GM21737 (cell line): ENCODE results near the gene CCDC200.
"Not testable (repeated sequence)": the region's sequence is repeated elsewhere in the genome, so short reads cannot be mapped to it uniquely, and the experiment has no call there.

ENCODE experiments used
- ATAC-seq: cut with Tn5 transposase; IDR thresholded peaks from one replicate; pipeline ENCODE4 v1.9.1; 2021; ENCODE audit warnings: mild to moderate bottlenecking, moderate library complexity; ENCODE audit not compliant: unreplicated experiment

CCDC200 gene

DNA sequence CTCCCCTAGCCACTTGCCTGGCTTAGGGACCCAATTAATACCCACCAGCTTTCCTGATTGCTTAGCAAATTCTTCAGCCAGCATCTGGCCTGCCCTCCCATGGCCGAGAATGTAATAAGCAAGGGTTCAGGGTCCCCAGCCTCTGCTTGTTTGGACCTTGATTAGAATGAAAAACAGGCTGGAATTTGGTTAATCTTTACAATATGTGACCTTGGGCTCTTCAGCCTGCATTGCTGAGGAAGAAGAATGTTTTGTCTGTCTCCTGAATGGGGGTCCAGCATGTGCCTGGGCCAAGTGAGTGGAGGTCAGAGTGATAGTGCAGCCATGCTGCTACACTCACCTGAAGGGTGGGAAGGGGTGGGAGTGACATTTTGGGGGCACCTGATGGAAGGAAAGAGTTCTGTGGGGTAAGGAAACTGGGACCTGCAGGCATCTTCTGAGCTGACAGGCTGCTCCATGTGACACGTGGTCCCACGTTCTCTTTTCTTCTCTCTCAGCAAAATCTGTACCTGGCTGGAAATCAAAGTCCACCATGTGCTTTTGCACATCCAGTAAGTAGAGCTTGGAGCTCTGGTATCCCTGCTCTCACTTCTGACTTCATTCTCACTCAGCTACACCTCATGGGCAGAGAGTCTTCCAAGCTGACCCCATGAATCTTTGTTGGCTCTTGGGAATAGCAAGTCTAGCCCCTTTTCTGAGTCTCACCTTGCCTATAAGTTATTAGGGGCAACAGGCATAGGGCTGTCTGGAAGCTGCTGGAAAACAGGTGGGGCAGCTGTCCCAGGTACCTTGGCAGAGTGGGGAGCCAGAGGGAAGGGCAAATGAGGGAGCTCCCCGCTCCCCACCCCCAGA, 11.4 kb downstream of the CCDC200 start:
- no peak for ATAC-seq

DNA sequence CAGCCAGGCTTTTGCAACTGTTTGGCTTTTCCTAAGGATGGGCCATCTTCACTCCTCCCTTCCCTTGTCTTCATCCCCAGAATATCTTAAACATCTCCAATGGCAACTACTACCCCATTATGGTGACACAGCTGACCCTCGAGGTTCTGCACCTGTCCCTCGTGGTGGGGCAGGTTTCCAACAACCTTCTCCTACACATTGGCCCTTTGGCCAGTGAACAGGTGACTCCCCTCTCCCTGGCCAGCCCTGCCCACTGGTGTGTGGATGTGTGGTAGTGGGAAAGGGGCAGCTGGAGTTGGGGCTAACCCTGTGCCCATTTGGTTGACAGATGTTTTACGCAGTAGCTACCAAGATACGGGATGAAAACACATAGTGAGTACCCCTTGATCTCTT, 12.1 kb downstream of the CCDC200 start:
- ATAC-seq = no peak

DNA sequence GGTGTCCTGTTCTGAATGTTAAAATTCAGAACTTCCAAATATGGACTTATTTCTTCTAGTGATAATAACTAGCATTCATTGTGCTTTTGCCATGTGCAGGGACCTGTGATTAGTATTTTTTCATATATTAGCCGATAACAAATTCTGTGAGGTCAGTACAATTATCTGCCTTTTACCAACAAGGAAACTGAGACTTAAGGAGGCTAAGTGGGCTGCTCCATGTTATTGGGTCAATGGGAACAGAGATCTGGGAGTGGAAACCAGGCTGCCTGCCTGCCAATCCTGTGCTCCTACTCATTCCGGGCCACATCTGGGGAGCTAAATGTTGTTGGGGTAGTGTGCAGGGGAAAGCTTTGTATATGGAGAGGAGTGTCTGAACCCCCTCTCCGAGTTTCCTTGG, 13.1 kb downstream of the CCDC200 start:
- no peak for ATAC-seq

DNA sequence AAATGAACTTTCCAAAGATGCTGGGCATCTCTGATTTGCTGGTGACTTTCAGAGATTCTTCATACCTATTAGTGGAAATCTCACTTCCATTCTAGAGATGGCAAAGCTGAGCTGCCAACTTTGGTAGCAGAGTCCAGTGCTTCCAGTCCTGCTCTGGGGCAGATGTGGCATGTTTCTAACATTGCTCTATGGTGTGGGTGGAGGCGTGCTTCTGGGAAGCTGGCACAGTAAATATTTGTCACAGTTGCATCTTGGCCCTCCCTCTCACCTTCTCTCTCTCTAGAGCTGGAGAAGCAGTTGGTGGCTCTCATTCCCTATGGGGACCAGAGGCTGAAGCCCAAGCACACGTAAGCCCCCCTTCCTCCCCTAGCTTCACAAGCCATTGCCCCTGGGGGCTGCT, 14.9 kb downstream of the CCDC200 start:
- ATAC-seq = no peak

DNA sequence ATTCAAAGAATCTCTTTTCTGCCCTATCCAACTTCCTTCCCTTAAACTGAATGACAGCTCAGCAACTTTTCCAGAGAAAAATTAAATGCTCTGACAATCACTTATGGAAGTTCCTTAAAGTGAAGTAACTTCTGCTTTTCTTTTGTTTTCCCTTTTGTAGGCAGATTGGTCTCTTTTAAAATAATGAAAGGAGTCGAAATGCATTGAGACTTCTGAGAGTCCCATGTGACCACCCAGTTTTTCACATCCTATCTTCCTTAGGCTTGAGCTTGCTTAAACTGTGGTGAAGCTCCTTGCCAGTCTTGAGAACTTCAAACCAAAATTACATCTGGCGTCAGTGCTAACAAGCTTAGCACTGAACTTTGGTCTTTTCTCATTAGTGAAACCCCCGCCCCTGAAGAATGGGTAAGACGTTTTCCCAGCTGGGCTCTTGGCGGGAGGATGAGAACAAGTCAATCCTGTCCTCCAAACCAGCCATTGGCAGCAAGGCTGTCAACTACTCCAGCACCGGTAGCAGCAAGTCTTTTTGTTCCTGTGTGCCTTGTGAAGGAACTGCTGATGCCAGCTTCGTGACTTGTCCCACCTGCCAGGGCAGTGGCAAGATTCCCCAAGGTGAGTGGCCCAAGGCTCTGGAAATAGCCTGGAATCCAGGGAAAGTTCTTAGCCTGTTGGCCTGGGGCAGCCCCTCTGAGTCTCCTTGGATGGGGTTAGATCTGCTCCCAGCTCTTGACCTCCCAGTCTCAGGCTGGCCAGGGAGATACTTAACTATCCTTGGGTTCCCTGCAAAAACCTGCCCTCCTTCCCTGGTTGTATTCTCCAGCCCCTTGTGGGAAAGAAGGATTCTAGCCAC, 15.6 kb downstream of the CCDC200 start:
- no peak for ATAC-seq

DNA sequence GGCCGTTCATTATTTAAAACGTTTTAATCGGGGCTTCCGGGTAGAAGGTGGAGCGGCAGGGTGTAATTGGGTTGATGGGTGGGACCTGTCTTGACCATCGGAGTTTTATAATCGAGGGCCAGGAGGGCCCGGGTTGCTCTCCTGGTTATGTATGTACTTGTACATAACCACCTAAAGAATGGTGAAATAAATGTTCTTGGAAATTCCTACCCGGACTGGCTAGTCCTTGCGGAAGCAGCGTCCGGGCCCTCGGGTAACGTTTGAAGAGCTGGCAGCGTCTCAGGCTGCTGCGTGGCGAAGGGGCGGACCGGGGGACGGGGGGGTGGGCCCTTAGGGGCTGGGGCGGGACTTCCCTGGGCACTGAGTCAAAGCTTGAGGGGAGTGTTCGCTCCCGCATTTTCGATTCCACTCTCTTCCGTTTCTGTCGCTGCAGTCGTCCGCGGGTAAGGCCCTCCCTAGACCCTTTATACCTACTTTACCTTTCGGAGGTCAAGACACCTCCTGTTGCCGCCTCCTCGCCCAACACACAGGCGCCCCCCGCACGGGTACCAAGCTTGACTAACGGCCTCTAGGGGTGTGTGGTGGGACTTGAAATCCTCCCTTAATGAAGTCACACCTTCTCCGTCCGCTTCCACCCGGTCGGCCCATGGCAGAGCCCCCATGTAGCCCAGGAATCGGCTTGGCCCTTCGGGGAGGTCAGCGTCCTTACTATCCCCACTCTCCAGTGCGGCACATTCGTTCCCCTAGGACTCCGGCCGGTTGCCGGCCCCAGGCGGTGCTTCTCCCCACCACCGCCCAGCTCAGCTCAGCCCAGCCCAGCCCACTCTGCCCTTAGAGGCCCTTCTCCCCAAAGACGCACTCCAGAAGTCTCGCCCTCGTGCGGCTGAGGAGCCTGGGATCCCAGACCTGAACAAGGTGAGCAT, 16.7 kb downstream of the CCDC200 start, which contains the start of gene TMEM106A:
Gene TMEM106A (plus strand): TSS at position 396 of the 923 bp plus-strand sequence. CDS start 1,167 bp downstream, outside the sequence.
- ATAC-seq = peak; percentile 74

DNA sequence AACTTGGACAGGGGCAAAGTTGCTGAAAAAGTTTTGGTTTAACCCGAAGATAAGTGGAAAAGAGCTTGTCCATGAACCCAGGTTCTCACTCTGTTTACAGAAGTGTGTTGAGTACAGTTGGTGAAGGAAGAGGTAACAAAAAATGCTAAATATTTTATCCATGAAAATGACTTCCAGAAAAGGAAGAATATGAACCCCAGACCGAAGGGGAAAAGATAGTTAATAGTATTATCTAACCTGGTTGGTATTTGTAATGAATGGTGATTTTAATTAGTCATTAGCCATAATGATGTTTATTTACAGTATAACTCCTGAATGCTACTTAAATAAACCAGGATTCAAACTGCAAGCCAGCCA, 17.3 kb downstream of the CCDC200 start:
- no peak for ATAC-seq

DNA sequence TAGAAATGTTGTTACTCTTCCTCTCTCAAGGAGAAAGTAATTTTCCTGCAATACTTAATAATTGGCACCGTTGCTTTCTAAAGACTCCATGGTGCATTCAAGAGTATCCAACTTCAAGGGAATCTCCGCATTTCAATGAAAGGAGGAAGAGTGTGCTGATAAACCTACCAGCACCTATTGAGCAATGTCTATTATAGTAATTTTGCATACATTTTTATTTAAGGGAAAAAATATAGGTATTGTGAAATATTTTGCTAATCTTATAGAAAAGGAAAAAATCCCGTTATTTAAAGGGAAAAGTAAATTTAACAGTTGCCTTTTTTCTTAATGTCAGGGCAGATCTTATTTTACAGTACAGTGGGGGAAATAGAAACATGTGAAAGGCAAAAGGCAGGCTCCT, 17.8 kb downstream of the CCDC200 start:
- ATAC-seq = no peak

DNA sequence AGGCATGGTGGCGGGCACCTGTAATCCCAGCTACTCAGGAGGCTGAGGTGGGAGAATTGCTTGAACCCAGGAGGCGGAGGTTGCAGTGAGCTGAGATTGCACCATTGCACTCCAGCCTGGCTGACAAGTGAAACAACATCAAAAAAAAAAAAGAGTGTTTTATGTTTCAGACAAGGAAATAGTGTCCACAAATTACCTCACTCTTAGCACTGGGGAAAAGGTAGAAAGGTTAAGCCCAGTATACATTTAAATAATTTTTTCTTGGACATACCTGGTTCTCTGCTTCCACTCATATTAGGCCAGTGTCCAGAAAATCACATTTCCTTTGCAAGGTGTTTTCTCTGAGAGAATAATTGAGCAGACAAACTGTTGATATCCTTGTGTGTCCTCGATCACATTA, 25.4 kb downstream of the CCDC200 start:
- not testable (repeated sequence) for ATAC-seq

DNA sequence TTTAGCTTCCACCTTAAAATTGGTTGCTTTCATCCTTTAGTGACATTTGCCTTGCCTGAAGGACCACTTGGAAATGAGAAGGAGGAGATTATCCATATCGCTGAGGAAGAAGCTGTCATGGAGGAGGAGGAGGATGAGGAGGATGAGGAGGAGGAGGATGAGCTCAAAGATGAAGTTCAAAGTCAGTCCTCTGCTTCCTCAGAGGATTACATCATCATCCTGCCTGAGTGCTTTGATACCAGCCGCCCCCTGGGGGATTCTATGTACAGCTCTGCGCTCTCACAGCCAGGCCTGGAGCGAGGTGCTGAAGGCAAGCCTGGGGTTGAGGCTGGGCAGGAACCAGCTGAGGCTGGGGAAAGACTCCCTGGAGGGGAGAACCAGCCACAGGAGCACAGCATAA, 28.3 kb downstream of the CCDC200 start:
- no peak for ATAC-seq

DNA sequence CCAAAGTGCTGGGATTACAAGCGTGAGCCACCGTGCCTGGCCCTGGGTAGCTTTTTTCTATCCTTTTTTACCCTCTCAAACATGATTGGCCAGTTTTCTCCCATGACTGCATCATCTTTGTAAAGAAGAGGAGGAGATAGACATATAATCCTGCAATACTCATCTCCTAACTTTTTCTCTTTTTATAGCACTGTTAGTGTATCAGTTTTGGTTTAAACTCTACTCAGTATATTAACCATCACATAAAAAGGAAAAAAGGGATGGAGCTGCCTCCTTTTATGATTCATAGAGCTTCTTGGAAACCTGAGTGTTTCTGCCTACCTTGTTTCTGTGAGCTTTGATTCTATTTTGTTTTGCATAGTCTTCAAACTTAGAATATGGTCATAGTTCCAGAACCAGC, 28.8 kb downstream of the CCDC200 start:
- ATAC-seq = no peak

DNA sequence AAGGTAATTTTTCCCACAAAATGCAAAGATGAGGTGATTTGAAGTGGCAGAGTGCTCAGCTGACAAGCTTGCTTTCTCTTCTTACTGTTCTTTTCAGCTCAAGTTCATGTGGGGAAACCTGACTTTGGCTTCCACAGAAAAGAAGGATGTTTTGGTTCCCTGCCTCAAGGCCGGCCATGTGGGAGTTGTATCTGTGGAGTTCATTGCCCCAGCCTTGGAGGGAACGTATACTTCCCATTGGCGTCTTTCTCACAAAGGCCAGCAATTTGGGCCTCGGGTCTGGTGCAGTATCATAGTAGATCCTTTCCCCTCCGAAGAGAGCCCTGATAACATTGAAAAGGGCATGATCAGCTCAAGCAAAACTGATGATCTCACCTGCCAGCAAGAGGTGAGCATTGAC, 35.2 kb downstream of the CCDC200 start:
- ATAC-seq = no peak

DNA sequence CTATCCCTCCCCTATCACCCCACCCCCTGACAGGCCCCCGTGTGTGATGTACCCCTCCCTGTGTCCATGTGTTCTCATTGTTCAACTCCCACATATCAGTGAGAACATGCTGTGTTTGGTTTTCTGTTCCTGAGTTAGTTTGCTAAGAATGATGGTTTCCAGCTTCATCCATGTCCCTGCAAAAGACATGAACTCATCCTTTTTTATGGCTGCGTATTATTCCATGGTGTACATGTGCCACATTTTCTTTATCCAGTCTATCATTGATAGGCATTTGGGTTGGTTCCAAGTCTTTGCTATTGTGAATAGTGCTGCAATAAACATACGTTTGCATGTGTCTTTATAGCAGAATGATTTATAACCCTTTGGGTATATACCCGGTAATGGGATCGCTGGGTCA, 41.8 kb downstream of the CCDC200 start:
- not testable (repeated sequence) for ATAC-seq

DNA sequence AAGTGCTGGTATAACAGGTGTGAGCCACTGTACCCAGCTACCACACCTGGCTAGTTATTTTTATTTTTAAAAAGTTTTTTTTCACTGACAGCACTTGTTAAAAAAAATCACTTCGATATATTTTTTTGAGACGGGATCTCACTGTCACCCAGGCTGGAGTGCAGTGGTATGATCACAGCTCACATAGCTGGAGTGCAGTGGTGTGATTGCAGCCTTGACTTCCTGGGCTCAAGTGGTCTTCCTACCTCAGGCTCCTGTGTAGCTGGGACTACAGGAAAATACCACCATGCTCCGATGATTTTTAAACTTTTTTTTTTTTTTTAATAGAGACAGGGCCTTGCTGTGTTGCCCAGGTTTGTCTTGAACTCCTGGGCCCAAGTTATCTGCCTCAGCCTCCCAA, 44.5 kb downstream of the CCDC200 start:
- ATAC-seq = no peak

DNA sequence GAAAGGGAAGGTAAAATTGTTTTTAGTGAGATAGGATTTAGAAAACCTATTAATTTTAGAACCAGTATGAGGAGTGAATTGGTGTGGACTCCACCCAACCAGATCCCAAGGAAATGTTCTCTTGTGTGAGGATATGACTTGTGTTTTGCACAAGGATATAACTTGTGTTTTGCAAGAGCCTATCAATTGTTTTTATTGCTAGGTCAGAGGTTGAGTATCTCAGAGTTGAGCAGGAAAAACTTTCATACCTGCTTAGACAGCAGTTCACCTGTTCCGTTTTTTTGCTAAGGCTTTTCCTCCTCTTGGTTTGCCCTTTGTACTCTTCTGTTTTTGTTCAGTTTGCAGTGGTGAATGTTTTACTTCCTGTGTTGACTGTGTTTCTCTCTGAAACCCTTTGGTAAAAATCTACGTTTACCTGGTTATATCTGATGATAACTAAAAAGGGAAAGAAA, 52.3 kb downstream of the CCDC200 start:
- no peak for ATAC-seq

DNA sequence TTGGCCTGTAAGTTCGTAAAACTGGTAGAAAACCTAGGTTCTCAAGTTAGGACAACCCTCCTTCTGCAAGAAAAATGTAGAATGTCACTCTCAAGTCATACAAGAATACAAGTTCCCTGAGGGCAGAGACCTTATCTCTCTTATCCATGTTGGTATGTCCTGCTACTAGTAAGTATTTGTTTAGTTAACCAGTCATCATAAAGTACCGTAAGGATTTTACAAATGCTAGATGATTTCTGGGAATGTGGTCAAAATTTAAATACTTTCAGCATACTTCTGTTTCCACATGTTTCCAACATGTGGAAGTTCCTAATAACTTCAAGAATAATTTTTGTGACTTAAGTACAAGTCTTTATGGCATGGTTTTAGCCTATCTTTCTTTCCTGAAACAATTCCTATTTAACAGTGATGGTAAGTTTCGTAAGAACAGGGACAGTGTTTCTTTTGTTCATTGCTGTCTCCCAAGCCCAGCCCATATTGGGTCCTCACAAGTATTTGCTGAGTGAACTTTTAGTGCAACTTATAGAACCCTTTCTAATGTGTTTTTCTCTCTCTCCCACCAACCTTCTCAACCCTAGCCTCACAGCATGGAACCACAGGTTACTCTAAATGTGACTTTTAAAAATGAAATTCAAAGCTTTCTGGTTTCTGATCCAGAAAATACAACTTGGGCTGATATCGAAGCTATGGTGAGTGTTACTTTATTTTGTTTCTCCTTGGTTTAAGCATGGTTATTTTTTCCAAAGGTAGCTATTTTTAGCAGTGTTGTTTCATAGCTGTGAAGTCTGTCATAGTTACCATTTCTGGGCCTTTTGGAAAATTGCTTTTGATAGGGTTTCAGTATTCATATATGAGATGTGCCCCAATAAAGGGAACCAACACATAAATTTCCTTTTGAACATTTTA, 53.0 kb downstream of the CCDC200 start:
- no peak for ATAC-seq

DNA sequence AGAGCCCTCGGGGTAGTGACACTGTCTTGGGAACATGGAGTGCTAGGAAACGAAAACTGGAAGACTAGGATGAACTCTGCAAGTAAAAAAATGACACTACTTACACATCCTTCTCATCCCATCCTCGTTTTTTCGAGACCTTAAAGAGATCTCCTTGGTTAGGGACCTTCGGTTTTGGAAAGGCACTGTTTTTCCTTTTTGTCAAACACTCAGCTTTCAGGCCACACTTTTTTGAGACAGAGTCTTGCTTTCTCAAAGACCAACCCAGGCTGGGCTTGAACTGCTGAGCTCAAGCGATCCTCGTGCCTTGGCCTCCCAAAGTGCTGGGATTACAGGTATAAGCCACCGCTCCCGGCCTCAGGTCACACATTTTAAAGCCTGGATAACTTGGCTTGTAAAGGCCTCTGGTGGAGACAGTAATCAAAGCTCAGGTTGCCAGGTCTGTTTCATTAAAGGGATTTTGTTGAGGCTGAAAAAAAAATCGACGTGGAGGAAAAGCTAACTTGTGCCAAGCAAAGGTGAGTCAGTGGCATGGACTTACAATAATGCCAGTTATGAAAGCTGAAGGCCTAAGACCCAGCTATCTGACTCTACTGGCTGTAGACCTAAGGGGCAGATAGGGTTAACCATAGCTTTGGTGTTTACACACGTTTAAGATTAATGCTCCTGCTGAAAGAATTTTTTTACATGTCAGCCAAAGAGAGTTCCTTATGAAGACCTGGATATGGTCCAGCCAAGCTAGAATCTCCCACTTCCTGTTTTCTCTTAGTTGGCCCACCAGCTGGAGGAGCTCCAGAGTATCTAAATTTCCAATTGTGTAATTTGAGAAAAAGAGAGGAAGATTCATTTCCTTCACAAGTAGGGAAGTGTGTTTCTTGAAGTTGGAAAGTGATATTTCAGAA, 56.6 kb downstream of the CCDC200 start:
- ATAC-seq = no peak
